HG03045 (cell line): ENCODE data around the gene WIZ.
A peak's percentile ranks its signal among the peaks of the same experiment; 100 is the strongest.

Experiments used
- ATAC-seq: cut with Tn5 transposase; IDR thresholded peaks from one replicate; pipeline ENCODE4 v1.9.1; 2021; ENCODE audit warnings: mild to moderate bottlenecking, moderate library complexity; ENCODE audit not compliant: unreplicated experiment

Gene WIZ

GRCh38 chr19:15379083-15379998 lies 70.4 kb downstream of the WIZ start, which contains the start of gene AKAP8:
TSS of gene AKAP8 (minus strand) at chr19:15379787. CDS start at chr19:15379731, 56 bp downstream.
- peak; percentile 85 for ATAC-seq

GRCh38 chr19:15378534-15379082 lies 71.1 kb downstream of the WIZ start:
- ATAC-seq, result no peak

GRCh38 chr19:15374796-15375440 lies 74.8 kb downstream of the WIZ start:
- ATAC-seq, result no peak

- no peak for ATAC-seq
These were observed 75.6 kb downstream of the WIZ start for GRCh38 chr19:15374105-15374651.

- ATAC-seq, result no peak
These were observed 76.1 kb downstream of the WIZ start for GRCh38 chr19:15373644-15374043.

- ATAC-seq, result no peak
These were observed 76.9 kb downstream of the WIZ start for GRCh38 chr19:15372891-15373301.

GRCh38 chr19:15372470-15372869 lies 77.3 kb downstream of the WIZ start:
- ATAC-seq, result no peak

- ATAC-seq, result no peak
These were observed 77.9 kb downstream of the WIZ start for GRCh38 chr19:15371786-15372380.

- ATAC-seq, result no peak
These were observed 78.6 kb downstream of the WIZ start for GRCh38 chr19:15371119-15371518.
